GM20431 (cell line): ENCODE data around the gene SRPK1.
"Not testable (repeated sequence)": the region's sequence is repeated elsewhere in the genome, so short reads cannot be mapped to it uniquely, and the experiment has no call there.

Experiments
- in situ Hi-C: fragments of 300-500 bp; cut with MseI, MboI; formaldehyde crosslinking; loops from one replicate; pipeline ENCODE4 v1.15.0; 2020; ENCODE audit warnings: low sequenced_read_pairs; ENCODE audit not compliant: unreplicated experiment

SRPK1 gene

DNA sequence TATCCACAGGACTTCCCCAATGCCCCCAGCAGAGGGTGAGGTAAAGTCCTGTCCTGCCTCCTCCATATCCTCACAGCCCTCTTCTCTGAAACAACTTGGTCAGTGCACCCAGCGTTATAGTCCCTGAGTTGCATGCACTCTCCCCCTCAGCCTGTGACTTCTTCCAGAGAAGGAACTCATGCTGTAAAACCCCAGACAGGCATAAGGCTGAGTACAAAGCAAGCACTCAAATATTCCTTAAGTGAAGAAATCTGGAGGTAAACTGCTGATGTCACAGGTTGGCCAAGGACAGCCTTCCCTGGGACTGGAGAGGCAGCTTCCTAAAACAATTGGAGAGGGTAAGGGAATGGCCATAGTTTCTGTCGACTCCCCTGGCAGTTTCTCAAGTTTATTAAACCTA, 12.9 kb upstream of the SRPK1 start:
- in situ Hi-C loops, result no loop called here

DNA sequence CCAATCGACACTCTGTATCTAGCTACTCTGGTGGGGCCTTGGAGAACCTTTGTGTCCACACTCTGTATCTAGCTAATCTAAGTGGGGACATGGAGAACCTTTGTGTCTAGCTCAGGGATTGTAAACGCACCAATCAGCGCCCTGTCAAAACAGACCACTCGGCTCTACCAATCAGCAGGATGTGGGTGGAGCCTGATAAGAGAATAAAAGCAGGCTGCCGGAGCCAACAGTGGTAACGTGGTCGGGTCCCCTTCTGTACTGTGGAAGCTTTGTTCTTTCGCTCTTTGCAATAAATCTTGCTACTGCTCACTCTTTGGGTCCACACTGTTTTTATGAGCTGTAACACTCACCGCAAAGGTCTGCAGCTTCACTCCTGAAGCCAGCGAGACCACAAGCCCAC, 11.0 kb upstream of the SRPK1 start:
- in situ Hi-C loops, result not testable (repeated sequence)

DNA sequence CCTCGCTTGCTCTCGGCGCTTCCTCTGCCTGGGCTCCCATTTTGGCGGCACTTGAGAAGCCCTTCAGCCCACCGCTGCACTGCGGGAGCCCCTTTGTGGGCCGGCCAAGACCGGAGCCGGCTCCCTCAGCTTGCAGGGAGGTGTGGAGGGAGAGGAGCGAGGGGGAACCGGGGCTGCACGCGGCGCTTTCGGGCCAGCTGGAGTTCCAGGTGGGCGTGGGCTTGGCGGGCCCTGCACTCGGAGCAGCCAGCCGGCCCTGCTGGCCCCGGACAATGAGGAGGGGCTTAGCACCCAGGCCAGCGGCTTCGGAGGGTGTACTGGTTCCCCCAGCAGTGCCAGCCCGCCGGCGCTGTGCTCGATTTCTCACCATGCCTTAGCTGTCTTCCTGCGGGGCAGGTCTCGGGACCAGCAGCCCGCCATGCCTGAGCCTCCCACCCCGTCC, 10.2 kb upstream of the SRPK1 start:
- in situ Hi-C loops, result no loop called here

DNA sequence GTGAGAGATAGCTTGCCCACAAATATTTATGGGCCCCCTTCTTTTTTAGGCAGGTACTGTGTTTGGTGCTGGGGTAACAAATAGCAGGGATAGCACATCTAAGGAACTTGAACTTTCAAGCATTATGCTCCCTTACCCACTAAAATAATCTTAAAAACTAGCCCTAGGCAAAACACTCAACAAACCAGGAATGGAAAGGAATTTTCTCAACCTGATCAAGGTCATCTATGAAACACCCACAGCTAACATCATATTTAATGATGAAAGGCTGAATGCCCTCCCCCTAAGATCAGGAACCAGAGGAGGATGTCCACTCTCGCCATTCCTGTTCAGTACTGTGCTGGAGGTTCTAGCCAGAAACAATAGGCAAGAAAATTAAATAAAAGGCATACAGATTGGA, 8.7 kb upstream of the SRPK1 start:
- in situ Hi-C loops, result no loop called here

DNA sequence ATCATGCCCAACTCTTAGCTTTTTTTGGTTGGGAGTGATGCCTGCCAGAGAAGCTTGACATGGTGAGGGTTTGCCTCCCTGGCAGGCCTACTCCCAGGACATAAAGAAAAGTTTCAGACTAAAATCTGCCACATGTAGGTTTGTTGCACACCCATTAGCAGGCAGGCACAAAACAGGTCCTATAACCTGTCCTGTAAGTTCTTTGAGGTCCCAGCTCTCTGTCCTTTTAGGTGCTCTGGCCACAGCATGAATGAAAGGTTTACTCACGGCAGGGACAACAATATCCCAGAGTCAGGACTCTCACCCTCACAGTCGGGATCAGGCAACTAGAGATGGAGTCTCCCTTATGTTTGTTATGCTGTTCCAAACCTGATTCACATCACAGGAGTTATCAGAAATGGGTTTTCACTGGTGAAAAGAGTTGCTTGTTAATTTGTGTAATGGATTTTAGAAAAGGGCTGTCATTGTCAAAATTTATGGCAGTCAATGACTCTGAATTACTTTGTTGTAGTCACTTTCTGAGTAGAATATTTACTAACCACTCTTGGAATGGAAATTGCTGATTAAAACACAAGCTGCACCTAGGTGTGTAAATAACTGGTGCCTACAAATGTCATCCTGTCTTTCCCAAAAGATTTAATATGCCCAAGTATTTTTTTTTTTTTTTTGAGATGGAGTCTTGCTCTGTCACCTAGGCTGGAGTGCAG, 5.8 kb upstream of the SRPK1 start:
- in situ Hi-C loops, result no loop called here

DNA sequence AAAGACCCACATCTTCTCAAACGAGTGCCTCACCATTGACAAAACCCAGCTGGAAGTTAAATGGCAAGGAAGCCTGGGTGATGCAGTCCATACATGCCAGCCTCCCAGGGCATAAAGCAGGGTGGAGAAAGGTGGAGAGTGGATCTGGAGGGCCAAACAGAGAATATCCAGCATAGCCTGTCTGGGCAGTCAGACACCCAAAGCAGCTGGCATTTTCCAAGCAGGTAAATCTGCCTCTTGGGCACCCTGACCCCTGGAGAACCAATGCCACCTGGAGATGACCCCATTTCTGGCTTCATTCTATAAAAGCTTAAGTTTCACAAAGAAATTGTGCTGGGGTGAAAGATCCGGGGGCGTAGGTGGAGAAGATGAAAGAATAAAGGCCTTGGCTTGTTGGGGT, 5.1 kb upstream of the SRPK1 start:
- in situ Hi-C loops, result no loop called here

DNA sequence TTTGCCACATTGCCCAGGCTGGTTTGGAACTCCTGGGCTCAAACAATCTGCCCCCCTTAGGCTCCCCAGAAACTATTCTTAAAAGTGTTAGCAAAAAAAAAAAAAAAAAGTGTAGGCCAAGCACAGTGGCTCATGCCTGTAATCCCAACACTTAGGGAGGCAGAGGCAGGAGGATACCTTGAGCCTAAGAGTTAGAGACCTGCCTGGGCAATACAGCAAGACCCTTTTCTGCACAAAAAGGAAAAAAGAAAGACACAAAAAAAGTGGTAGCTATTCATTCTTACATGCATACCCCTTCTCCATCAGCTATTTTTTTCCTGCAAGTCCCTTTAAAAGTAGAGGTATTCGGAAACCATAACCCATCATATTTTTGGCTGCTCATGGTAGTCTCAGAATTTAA, 3.2 kb upstream of the SRPK1 start:
- in situ Hi-C loops, result no loop called here

DNA sequence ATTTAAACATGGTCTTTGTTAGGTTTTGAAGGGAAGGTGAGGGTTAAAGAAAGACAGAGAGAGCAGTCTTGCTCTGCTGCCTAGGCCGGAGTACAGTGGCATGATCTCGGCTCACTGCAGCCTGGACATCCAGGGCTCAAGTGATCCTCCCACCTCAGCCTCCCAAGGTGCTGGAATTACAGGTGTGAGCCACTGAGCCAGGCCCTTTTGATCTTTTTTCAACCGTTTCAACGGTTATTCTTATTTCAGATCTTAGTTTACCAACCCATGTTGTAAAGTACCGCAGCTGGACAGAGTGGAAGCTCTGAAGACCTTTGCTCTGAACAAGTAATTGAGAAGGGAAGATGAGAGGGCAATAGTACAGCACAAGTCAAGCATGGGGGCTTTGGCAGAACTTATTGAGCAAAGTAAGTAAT, 1.2 kb upstream of the SRPK1 start:
- in situ Hi-C loops, result no loop called here

DNA sequence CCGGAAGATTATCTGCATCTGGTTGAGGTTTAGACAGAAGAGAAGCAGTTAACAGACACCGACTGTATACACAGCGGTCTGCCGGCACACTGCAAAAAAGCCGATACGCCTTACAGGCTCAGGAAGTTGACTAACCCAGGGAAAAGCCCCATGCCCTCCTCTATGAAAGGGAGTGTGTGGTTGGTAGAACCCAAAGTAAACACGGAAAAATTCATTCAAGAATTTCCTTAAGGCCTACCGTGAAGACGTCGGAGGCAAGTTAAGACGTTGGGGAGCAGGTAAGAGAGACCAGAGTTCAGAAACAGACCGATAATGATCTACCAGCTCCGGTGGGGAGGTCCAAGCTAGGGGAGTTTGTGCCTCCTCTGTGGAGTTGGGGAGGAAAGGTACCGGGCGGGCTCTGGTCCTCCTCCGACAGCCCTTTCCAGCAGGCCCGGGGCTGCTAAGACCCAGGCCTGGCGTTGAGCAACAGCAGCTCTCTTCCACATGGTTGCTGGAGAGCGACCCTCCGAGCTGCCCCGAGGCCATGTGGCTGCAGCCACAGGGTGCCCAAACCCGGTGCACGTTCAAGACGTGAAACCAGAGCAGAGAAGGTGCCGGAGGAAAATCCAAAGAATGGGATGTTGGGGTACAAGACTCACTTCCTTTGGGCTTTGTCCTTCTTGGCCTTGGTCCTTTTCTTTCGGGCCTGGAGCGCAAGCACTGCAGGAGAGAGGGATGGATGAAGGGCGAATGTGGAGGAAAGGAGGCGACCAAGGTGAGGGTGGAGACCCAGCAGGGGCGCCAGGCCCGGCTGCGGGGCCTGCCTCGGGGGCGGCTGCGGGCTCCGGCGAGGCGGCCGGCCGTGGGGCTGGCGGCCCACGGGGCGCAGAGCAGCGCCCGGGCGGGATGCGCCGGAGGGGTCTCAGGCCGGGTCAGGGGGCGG, 809 bp downstream of the SRPK1 start:
- in situ Hi-C loops, result no loop called here

DNA sequence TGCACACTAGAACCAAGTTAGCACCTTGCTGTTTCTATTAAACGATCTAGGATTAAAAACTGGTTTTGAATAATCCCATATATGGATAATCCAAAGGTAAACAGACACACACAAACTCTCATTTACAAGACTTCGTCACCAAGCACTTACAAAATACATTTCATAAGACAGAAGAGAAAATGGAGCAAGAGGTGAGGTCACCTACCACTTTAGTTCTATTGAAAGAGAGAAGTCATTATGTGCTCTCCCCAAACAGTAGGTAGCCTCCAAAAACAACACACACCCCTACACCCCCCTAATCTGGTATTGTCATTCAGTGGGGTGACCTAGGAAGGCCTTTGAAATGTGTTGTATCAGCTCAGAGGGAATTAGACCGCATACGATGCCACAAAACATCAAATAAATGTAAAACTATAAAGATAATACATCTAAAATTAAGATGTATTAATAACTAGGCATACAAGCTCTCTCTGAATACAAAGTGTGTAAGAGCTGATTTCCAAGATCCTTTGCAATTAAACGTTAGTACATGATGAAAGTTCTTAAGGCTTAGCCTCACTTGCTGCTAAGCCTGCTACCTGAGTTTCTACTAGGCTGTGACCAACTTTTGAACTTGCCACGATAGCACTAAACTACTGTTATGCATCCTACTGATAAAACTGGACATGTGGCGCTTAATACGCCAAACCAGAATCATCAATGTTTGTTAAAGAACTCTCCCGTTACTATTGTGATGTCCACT, 1.6 kb downstream of the SRPK1 start:
- in situ Hi-C loops, result no loop called here

DNA sequence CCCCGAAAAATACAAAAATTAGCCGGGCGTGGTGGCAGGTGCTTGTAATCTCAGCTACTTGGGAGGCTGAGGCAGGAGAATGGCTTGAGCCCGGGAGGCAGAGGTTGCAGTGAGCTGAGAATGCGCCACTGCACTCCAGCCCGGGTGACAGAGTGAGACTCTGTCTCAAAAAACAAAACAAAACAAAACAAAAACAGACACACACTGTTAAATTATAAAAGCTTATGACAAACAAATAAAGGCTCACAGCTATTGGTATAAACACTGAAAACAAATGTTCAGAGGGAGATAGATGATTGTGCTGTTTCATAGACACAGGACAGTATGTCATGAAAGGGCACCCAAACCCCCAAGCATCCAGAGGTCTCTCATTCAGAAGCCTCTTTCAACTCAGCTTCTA, 4.0 kb downstream of the SRPK1 start:
- in situ Hi-C loops, result not testable (repeated sequence)

DNA sequence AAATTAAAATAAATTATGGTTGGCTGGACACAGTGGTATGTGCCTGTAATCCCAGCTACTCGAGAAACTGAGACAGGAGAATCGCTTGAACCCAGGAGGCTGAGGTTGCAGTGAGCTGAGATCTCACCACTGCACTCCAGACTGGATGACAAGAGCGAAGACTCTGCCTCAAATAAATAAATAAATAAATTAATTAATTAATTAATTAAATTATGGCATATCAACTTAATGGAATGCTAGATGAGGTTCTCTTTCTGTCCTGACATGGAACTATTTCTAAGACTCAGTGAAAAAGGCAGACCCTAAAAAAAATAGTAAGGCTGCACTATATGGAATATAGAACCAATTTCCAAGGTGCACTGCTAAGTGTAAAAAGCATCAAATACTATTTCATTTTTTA, 4.8 kb downstream of the SRPK1 start:
- in situ Hi-C loops, result no loop called here

DNA sequence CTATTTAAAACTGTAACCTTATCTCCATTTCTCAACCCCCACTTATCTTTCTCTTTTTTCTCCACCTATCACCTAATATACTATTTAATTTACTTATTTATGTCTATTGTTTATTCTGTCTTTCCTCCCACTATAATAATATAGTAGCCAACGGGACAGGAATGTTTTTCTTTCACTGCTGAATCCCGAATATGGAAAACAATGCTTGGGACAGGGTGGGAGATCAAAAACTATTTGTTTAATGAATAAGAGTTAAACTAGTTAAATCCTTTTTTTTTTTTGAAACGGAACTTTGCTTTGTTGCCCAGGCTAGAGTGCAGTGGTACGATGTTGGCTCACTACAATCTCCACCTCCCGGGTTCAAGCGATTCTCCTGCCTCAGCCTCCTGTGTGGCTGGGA, 6.4 kb downstream of the SRPK1 start:
- in situ Hi-C loops, result no loop called here

DNA sequence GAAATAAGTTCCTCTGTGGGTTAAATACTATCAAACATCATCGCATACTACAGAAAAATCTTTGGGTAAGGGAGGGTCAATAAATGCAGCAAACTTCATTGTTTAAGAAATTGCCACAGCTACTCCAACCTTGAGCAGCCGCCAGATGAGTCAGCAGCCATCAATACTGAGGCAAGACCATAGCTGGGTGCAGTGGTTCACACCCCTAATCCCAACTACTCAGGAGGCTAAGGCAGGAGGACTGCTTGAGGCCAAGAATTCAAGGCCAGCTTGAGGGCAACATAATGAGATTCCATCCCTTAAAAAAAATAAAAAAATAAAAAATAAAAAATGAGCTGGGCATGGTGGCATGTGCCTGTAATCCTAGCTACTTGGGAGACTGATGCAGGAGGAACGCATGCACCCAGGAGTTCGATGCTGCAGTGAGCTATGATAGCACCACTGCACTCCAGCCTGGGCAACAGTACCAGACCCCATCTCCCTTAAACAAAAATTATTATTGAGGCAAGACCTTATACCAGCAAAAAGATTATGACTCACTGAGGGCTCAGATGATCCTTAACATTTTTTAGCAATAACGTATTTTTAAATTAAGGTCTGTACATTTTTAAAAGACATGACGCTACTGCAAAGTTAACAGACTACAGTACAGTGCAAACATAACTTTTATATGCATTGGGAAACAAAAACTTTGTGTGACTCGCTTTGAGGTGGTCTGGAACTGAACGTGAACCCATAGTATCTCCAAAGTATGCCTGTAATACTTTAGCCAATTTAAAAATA, 8.8 kb downstream of the SRPK1 start:
- in situ Hi-C loops, result no loop called here

DNA sequence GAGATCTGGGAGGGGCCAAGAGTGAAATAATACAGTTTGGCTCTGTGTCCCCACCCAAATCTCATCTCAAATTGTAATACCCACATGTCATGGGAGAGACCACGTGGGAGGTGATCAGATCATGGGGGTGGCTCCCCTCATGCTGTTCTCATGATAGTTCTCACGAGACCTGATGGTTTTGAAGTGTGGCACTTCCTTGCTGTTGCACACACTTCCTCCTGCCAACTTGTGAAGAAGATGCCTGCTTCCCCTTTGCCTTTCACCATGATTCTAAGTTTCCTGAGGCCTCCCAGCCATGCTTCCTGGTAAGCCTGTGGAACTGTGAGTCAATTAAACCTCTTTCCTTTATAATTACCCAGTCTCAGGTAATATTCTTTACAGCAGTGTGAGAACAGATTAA, 11.3 kb downstream of the SRPK1 start:
- in situ Hi-C loops, result not testable (repeated sequence)

DNA sequence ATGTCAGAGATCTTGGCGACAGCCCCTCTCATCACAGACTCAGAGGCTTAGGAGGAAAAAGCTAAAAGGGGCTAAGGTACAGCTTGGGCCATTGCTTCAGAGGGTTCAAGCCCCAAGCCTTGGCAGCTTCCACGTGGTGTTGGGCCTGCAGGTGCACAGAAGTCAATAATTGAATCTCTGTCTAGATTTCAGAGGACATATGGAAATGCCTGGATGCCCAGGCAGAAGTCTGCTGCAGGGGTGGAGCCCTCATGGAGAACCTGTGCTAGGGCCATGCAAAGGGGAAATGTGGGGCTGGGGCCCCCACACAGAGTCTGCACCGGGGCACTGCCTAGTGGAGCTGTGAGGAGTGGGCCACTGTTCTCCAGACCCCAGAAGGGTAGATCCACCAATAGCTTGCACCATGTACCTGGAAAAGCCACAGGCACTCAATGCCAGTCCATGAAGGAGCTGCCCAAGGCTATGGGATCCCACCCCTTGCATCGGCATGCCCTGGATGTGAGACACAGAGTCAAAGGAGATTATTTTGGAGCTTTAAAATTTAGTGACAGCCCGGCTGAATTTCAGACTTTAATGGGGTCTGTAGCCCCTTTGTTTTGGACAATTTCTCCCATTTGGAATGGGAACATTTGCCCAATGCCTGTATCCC, 12.0 kb downstream of the SRPK1 start:
- in situ Hi-C loops, result not testable (repeated sequence)

DNA sequence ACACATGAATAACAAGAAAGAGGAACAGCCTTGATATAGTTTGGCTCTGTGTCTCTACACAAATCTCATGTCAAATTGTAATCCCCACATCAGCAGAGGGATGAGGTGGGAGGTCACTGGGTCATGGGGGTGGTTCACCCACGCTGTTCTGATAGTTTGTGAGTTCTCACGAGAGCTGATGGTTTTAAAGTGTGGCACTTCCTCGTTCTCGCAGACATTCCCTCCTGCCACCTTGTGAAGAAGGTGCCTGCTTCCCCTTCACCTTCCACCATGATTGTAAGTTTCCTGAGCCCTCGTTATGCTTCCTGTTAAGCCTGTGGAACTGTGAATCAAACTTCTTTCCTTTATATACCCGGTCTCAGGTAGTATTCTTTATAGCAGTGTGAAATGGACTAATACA, 13.1 kb downstream of the SRPK1 start:
- in situ Hi-C loops, result no loop called here

DNA sequence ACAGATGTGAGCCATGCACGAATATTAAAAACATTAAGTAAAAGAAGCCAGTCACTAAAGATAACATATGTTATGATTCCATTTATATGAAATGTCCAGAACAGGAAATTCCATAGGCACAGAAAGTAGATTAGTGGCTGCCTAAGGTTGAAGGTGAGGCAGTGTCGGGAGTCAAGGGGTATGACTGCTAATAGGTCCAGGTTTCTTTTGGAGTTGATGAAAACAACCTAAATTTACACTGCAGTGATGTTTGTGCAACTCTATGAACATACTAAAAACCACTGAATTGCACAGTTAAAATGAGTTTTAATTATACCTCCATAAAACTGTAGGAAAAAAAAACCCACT, 14.4 kb downstream of the SRPK1 start:
- in situ Hi-C loops, result no loop called here

DNA sequence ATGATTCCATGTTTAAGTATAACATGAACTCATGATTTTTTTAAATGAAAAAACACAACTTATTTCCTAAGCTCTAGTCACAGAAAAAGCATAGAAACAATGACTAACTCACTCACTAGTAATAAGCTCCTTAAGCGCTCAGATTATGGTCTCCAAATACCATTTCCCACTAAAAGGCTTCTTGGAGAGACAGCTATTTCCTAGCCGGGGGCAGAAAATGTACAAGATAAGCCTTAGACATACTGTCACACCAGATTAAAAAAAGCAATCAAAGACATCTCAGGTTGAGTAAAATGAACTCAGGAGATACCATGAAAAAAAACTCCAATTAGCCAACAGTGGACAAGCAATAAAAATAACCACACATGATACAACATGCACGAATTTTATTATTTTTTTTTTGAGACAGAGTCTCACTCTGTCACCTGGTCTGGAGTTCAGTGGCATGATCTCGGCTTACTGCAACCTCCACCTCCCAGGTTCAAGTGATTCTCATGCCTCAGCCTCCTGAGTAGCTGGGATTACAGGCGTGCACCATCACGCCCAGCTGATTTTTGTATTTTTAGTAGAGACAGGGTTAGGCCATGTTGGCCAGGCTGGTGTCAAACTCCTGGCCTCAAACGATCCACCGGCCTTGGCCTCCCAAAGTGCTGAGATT, 14.9 kb downstream of the SRPK1 start:
- in situ Hi-C loops, result no loop called here
